GM12892 (cell line): ENCODE measurements around the gene TMPRSS9.

Source experiments
- POLR2A ChIP-seq: IDR thresholded peaks from 2 replicates; pipeline ENCODE4 v1.6.1; 2011; ENCODE audit warnings: low read depth, low read length, control low read depth
- POLR2AphosphoS5 ChIP-seq: IDR thresholded peaks from 2 replicates; pipeline ENCODE4 v1.6.1; 2011; ENCODE audit warnings: low read depth, low read length, control low read depth
- TAF1 ChIP-seq: IDR thresholded peaks from 2 replicates; pipeline ENCODE4 v1.6.1; 2011; ENCODE audit warnings: low read depth, mild to moderate bottlenecking, control low read depth, low read length, borderline replicate concordance

DNA sequence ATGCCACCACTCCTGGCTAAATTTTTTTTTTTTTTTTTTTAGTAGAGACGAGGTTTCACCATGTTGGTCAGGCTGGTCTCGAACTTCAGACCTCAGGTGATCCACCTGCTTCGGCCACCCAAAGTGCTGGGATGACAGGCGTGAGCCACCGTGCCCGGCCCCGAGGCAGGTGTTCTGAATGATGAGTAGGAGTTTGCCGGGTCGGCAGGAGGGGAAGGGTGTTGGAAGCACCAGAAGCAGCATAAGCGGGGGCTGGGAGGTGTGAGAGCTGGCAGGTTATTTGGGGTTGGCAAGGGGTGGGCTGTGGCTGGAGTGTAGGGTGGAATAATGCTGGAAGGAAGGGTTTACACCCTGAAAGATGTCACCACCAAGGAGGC, 29.8 kb upstream of the TMPRSS9 start:
- TF ChIP-seq POLR2A (no peak), POLR2AphosphoS5 (no peak), TAF1 (no peak)
